IMR-90 (cell line): ENCODE results near the gene DYNC2H1.

Experiments used
- CEBPB ChIP-seq: IDR thresholded peaks from 2 replicates; pipeline ENCODE4 v1.6.1; 2012; ENCODE audit warnings: low read depth, low read length, improper control_type of control experiment
- CTCF ChIP-seq: conservative IDR thresholded peaks from 2 replicates; pipeline ENCODE4 v1.5.1; 2012; ENCODE audit warnings: mild to moderate bottlenecking, low read depth, low read length, improper control_type of control experiment
- FOS ChIP-seq: fragments of 150-350 bp; IDR thresholded peaks from 2 replicates; pipeline ENCODE4 v1.6.1; 2016; ENCODE audit warnings: low read depth, low read length
- MAFK ChIP-seq: IDR thresholded peaks from 2 replicates; pipeline ENCODE4 v1.6.1; 2012; ENCODE audit warnings: low read depth, low read length, improper control_type of control experiment
- POLR2A ChIP-seq: IDR thresholded peaks from 2 replicates; pipeline ENCODE4 v1.6.1; 2012; ENCODE audit warnings: mild to moderate bottlenecking, low read depth, low read length
- RAD21 ChIP-seq: IDR thresholded peaks from 2 replicates; pipeline ENCODE4 v1.6.1; 2012; ENCODE audit warnings: low read length, improper control_type of control experiment
- SMC3 ChIP-seq: fragments of 150-350 bp; IDR thresholded peaks from 2 replicates; pipeline ENCODE4 v1.6.1; 2016; ENCODE audit warnings: low read depth, mild to moderate bottlenecking, antibody characterized with exemption, low read length, moderate library complexity

- TF ChIP-seq CTCF (no peak), MAFK (no peak), CEBPB (no peak), FOS (no peak), SMC3 (no peak), POLR2A (no peak), RAD21 (no peak)
These were observed 231.7 kb downstream of the DYNC2H1 start for GRCh38 chr11:103340956-103341355.
